T follicular helper cell (primary cell): ENCODE results near the gene STARD4.

ENCODE experiments used
- DNase-seq: peaks from one replicate; pipeline ENCODE4 v3.0.0-alpha.2; 2020; ENCODE audit warnings: low read depth

Gene STARD4

GRCh38 chr5:111472096-111472495, 40.2 kb downstream of the STARD4 start:
- DNase-seq: no peak

- DNase-seq: no peak
Measured at GRCh38 chr5:111469903-111470302, 42.4 kb downstream of the STARD4 start.

GRCh38 chr5:111469293-111469896, 42.9 kb downstream of the STARD4 start:
- DNase-seq: no peak

GRCh38 chr5:111463311-111463710, 49.0 kb downstream of the STARD4 start:
- DNase-seq: no peak

- DNase-seq: no peak
Measured at GRCh38 chr5:111461934-111462333, 50.4 kb downstream of the STARD4 start.

GRCh38 chr5:111461255-111461671, 51.1 kb downstream of the STARD4 start:
- no peak for DNase-seq

- DNase-seq: no peak
Measured at GRCh38 chr5:111454776-111455175, 57.6 kb downstream of the STARD4 start.

GRCh38 chr5:111454198-111454622, 58.1 kb downstream of the STARD4 start:
- DNase-seq: no peak

GRCh38 chr5:111453747-111454146, 58.6 kb downstream of the STARD4 start:
- DNase-seq: no peak

- no peak for DNase-seq
Measured at GRCh38 chr5:111453295-111453694, 59.0 kb downstream of the STARD4 start.

- no peak for DNase-seq
Measured at GRCh38 chr5:111447822-111448221, 64.5 kb downstream of the STARD4 start.

- DNase-seq: no peak
Measured at GRCh38 chr5:111447099-111447498, 65.2 kb downstream of the STARD4 start.
